GM19395 (cell line): ENCODE measurements around the gene RGS9.
"Not testable (repeated sequence)": the region's sequence is repeated elsewhere in the genome, so short reads cannot be mapped to it uniquely, and the experiment has no call there.

ENCODE experiments used
- ATAC-seq: cut with Tn5 transposase; IDR thresholded peaks from one replicate; pipeline ENCODE4 v1.9.1; 2021; ENCODE audit warnings: mild to moderate bottlenecking, moderate library complexity; ENCODE audit not compliant: unreplicated experiment

The RGS9 gene

GRCh38 chr17:65202844-65203571 lies 65.8 kb downstream of the RGS9 start:
- ATAC-seq = no peak

- no peak for ATAC-seq
Measured at GRCh38 chr17:65204001-65204400, 66.8 kb downstream of the RGS9 start.

- ATAC-seq = no peak
Measured at GRCh38 chr17:65205655-65206054, 68.5 kb downstream of the RGS9 start.

DNA sequence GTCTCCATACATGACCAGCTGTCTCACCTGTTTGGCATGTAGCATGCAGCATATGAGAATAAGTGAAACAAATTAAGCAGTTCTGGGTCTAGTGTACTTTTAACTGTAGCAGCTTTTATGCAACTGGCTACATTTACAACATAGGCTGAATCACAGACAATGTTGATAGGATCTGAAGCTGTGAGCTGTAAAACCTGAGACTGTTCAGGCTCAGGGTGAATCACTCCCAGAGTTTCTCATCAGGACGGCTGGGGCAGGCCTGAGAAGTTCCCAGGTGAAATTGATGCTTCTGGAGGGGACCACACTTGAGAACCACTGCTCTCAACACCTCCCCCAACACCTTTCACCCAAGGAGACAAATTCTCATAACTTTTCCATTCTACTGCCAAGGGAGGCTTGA lies 70.3 kb downstream of the RGS9 start:
- ATAC-seq = not testable (repeated sequence)

- no peak for ATAC-seq
Measured at GRCh38 chr17:65208717-65209116, 71.5 kb downstream of the RGS9 start.

DNA sequence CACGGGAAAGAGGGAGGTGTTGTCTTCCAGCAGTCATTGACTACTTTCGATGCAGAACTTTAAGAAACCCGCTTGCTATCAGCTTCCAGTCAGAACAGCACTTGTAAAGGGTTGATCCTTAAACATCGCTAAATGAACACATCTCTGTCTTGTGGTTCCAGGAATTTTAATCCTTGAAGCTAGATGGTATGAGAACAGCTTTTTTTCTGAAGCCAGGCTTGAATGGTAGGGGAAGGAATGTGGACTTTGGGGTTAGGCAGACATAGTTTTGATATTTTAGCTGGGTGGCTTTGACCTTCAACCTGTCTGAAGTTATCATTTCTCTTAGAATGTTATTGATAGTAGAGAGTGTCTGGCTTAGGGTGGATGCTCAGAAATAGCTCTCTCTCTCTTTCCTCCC lies 81.1 kb downstream of the RGS9 start:
- no peak for ATAC-seq

DNA sequence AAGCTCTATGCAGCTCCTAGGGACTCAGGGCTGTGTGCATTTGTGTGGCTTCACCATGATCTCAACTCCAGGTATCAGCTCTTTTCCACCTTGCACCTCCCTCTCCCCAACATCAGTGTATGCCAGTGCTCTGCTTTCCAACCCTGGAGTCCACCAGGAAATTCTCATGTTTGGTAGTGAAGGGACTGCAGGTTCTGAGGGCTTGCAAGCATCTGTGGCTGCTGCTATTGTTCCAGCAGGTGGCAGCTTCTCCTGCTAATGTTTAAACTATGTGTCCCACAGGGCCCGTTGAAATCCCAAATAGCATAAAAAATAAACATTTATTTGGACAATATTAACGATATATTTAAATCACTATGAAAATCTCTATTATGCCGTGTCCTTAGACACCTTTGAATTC lies 82.0 kb downstream of the RGS9 start:
- ATAC-seq = no peak

- ATAC-seq = no peak
Measured at GRCh38 chr17:65219707-65220106, 82.5 kb downstream of the RGS9 start.

DNA sequence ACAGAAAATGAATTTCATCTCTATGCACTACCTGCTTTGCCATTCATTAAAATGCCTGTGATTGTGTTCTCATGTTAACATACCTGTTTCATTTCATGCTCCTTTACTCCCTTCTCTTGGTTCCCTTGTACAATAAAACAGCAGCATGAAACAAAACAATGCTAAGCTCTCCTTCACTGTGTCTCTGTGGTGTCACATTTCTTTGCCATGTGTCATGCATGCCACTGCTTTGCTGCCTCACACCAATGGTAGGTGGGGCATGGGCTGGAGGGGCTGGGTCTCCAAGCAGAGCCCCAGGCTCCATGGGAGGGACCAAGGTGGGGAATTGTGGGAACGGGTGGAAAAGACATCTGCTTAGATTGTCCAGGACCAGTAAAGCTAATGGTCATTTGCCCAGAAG lies 83.6 kb downstream of the RGS9 start:
- ATAC-seq = no peak

DNA sequence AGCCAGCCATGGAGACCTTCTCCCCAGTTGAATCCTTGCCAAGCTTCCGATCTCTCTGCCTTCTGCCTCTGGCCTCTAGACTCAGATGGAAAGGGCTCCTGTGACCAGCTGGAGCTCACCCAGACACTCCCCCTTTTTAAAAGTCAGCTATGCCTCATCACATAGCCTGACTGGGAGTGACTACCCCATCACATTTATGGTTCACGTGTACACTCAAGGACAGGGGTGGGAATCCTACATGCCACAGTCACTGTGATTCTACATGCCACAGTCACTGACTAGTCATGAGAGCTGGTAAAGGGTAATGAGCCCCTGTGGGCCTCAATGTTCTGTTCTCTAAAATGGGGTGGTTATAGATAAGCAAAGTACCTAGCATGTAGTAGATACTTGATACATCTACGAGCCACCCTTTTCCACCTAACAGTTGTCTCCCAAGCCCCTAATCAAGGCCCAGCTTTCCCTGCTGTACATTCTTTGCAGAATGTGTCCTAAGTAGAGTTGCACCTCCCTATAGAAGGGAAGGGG lies 85.1 kb downstream of the RGS9 start:
- ATAC-seq = no peak

- ATAC-seq = no peak
Measured at GRCh38 chr17:65225061-65225460, 87.9 kb downstream of the RGS9 start.

- ATAC-seq = no peak
Measured at GRCh38 chr17:65226227-65226626, 89.1 kb downstream of the RGS9 start.

DNA sequence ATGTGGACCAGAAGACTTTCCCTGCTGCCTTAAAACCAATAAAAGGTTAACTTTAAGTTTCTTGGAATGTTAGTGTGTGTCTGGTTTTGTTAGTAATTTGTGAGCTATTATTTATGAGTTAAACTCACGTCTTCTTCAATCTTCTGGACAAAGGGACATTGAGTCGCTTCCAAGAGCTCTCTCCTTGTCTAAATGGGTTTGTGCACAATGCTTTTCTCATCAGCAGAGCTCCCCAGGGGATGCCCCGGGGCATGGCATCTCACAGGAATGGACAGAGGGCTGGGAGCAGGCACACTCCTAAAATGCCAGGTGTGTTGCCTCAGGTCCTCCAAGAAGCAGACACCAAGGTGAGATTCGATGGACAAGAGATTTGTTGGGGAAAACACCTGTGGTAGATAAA lies 90.5 kb downstream of the RGS9 start:
- no peak for ATAC-seq

- ATAC-seq = no peak
Measured at GRCh38 chr17:65228287-65228686, 91.1 kb downstream of the RGS9 start.

DNA sequence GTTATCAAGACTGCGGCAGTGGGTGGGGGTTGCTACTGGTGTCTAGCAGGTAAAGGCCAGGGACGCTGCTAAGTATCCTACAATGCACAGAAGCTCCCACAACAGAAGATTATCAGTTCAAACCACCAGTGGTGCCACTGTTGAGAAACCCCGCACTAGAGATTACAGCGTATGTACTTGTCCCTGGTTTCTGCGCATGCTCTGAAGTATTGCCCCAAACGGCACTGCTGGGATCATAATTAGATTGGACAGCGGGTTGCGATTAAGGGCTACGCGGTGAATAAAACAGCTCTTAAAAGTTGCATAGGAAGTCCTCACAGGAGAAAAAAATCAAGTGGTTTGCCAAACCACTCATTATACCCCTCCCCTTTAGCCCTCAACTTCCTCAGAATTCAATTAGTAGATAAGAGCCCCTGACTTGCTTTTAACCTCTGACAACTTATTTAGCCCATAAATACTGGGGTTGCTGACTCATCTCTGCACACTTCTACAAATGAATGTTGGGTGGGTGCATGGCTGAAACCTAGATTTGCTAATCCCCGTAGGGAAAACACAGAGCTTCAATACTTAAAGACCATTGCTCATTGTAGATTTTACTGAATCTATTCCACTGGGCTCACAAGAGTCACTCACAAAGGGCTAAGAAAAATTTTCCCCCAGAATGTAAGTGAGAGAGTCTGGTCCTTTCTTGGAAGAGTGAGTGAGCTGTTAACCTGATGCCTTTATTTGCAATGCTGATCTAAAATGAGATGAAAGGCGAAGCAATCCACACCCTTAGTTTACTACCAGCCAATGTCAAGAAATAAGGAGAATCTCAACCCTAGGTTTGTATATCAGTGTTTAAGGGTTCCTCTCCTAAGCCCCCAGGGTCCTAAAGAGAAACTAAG lies 91.8 kb downstream of the RGS9 start:
- peak; percentile 75 for ATAC-seq

DNA sequence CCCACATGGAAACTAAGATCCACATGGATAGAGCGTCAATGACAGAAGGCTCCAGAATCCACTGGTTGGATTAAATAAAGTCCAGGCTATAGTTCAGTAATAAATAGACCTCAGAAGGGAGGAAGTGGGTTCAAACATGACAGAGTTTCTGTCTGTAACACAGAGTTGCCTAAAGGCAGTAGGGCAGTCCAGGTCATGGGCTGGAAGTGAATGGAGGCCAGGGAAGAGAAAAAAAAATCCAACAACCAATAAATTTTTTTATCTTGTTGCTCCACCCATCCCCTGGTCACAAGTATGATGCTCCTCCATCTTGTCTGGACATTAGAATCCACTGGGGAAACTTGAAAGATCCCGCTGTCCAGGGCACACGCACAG lies 92.4 kb downstream of the RGS9 start:
- ATAC-seq = peak; percentile 27

GRCh38 chr17:65230040-65230439 lies 92.9 kb downstream of the RGS9 start:
- no peak for ATAC-seq

- ATAC-seq = no peak
Measured at GRCh38 chr17:65231086-65231485, 93.9 kb downstream of the RGS9 start.

GRCh38 chr17:65231662-65232335 lies 94.6 kb downstream of the RGS9 start:
- no peak for ATAC-seq

GRCh38 chr17:65235284-65235683 lies 98.1 kb downstream of the RGS9 start:
- ATAC-seq = no peak

DNA sequence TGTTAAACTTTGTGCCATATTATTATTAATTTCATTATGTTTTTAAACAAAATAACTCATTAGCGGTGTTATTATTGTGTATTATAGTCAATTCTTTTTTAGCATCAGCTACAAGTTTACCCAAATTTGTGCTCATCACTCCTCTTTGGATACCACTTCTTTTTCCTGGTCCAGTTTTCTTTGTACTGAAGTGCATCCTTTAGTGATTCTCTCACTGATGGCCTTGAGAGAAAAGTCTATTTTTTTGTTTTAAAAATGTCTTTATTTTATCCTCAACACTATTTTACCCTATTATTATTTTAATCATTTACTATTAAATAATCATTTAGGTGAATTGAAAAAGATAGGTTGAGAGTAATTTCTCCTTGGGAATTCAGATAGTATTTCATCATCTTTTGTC lies 99.2 kb downstream of the RGS9 start:
- no peak for ATAC-seq
